Testis (tissue), 3 donors: ENCODE results near the gene TYW1B. TPM values are rescaled to one million over a fixed set of nuclear protein-coding genes. Genes with fewer than 3 reads are reported as not detected.
"Not testable (repeated sequence)": the region's sequence is repeated elsewhere in the genome, so short reads cannot be mapped to it uniquely, and the experiment has no call there.

Experiments
- DNase-seq: peaks from one replicate; pipeline ENCODE4 v3.0.0-alpha.2; 2019
- H3K27ac ChIP-seq, 2 donors: fragments of 200-600 bp; sonication (generic); one replicate each; pipeline ENCODE4 v1.5.1; 2019
- H3K27me3 ChIP-seq: fragments of 200-600 bp; sonication (generic); one replicate; pipeline ENCODE4 v1.5.1; 2019
- H3K36me3 ChIP-seq: fragments of 200-600 bp; sonication (generic); one replicate; pipeline ENCODE4 v1.5.1; 2017; ENCODE audit warnings: low read depth; ENCODE audit errors: missing control alignments
- H3K4me1 ChIP-seq: fragments of 200-600 bp; sonication (generic); one replicate; pipeline ENCODE4 v1.5.1; 2019
- H3K4me3 ChIP-seq, 2 donors: fragments of 200-600 bp; sonication (generic); one replicate each; pipeline ENCODE4 v1.5.1; 2017 to 2019
- H3K9me3 ChIP-seq: fragments of 200-600 bp; sonication (generic); one replicate; pipeline ENCODE4 v1.5.1; 2017
- CTCF ChIP-seq, 3 experiments: fragments of 450-650 bp in 2 of 3; fragments of 200-600 bp in 1 of 3; sonication (generic) in 1 of 3; IDR thresholded peaks; one replicate each; pipeline ENCODE4 v1.5.1; 2016 to 2019; ENCODE audit warnings: antibody characterized with exemption in 3 of 3, mild to moderate bottlenecking in 2 of 3, moderate library complexity in 1 of 3
- POLR2A ChIP-seq: fragments of 450-650 bp; IDR thresholded peaks from one replicate; pipeline ENCODE4 v1.6.1; 2017; ENCODE audit warnings: antibody characterized with exemption, mild to moderate bottlenecking, moderate library complexity
- WGBS, 2 donors: methylation state at CpG; one replicate each; pipeline ENCODE4 v1.1.5; 2018; 5-methylcytosine and 5-hydroxymethylcytosine counted together
- intact Hi-C: fragments of 100-400 bp; cut with DNase I; formaldehyde crosslinking; loops from one replicate; pipeline ENCODE4 v1.15.1; 2023; ENCODE audit warnings: low total_unique reads
- polyA plus RNA-seq: library from polyadenylated mRNA; stranded (reverse); fragments of 350-450 nt; fragmentation: Illumina TruSeq; extraction: RNeasy Lipid Tissue Mini Kit (QIAGEN cat#74804); gene quantifications from one replicate; pipeline ENCODE4 v1.2.3, GENCODE V29; 2014; ENCODE audit warnings: low read depth, low replicate concordance; ENCODE audit not compliant: insufficient read depth
- total RNA-seq, 2 donors: library from RNA; depleted of rRNA; stranded (reverse); fragments of >200 nt; gene quantifications; one replicate each; pipeline ENCODE4 v1.2.3, GENCODE V29; 2016

TYW1B gene
- total and polyA plus RNA-seq, 3 donors from 2014 or later, result 8.9 to 11.3 (median 10.5) TPM

GRCh38 chr7:72760602-72761001 is 67.4 kb downstream of the TYW1B start:
- Histone ChIP-seq H3K4me3 (no peak overlapping the region), H3K27ac (no peak overlapping the region), H3K4me1 (no peaks in the 10 kb centered on the region), H3K9me3 (no peaks in the 10 kb centered on the region), H3K27me3 (no peaks in the 10 kb centered on the region), H3K36me3 (no peaks in the 10 kb centered on the region)
- WGBS, 2 donors, result 93 to 95% methylated on average over 2 of the region's 2 CpGs
- DNase-seq, result no peak
- no peak for TF ChIP-seq POLR2A
- no peak for TF ChIP-seq CTCF (IDR thresholded peaks at IDR 0.05)
- intact Hi-C loops, result no loop called here

- intact Hi-C loops, result no loop called here
Measured at GRCh38 chr7:72754312-72754711, 73.7 kb downstream of the TYW1B start.

GRCh38 chr7:72753781-72754180 is 74.2 kb downstream of the TYW1B start:
- no peak overlapping the region for H3K27ac ChIP-seq
- WGBS, 2 donors, result 96% methylated on average over 5 of the region's 5 CpGs

More at GRCh38 chr7:72754312-72754711, 73.7 kb downstream of the TYW1B start:
- H3K36me3 ChIP-seq, result no peaks in the 10 kb centered on the region
- no peak overlapping the region for H3K27ac ChIP-seq
- no peak overlapping the region for H3K4me3 ChIP-seq
- no peaks in the 10 kb centered on the region for H3K9me3 ChIP-seq
- no peaks in the 10 kb centered on the region for H3K4me1 ChIP-seq
- H3K27me3 ChIP-seq, result no peaks in the 10 kb centered on the region
- WGBS, 2 donors, result 89 to 95% methylated on average over 7 of the region's 7 CpGs
- TF ChIP-seq CTCF (IDR thresholded peaks at IDR 0.05) (no peak), POLR2A (no peak)
- DNase-seq, result no peak

GRCh38 chr7:72753229-72753628 is 74.8 kb downstream of the TYW1B start:
- H3K36me3 ChIP-seq, intact Hi-C loops, DNase-seq, H3K27ac ChIP-seq, H3K4me1 ChIP-seq, H3K27me3 ChIP-seq, H3K9me3 ChIP-seq, H3K4me3 ChIP-seq: not testable (repeated sequence)
- 89 to 92% methylated on average over 4 of the region's 4 CpGs for WGBS, 2 donors

More at GRCh38 chr7:72753781-72754180, 74.2 kb downstream of the TYW1B start:
- Histone ChIP-seq H3K9me3 (no peaks in the 10 kb centered on the region), H3K36me3 (no peaks in the 10 kb centered on the region), H3K4me1 (no peaks in the 10 kb centered on the region), H3K27me3 (no peaks in the 10 kb centered on the region), H3K4me3 (no peak overlapping the region)
- no peak for DNase-seq
- no peak for TF ChIP-seq POLR2A
- TF ChIP-seq CTCF (IDR thresholded peaks at IDR 0.05), result no peak
- intact Hi-C loops, result no loop called here

- TF ChIP-seq CTCF (IDR thresholded peaks at IDR 0.05) (peak in 1 of 3 experiments; percentile 18), POLR2A (no peak)
- intact Hi-C loops, result no loop called here
- WGBS, 2 donors, result 68 to 85% methylated on average over 2 of the region's 2 CpGs
- Histone ChIP-seq H3K4me1 (no peaks in the 10 kb centered on the region), H3K27me3 (no peaks in the 10 kb centered on the region), H3K9me3 (no peaks in the 10 kb centered on the region), H3K27ac (no peak overlapping the region), H3K36me3 (no peaks in the 10 kb centered on the region), H3K4me3 (no peak overlapping the region)
- DNase-seq, result peak; percentile 55
Measured at GRCh38 chr7:72751978-72752377, 76.0 kb downstream of the TYW1B start.
